GM23338 (cell line): ENCODE measurements around the gene PRKAA2. TPM values are rescaled to one million over a fixed set of nuclear protein-coding genes. Genes with fewer than 3 reads are reported as not detected.

Experiments
- ATAC-seq: fragments of 200-7000 bp; cut with Tn5 transposase; 3 replicates; pipeline ENCODE4 v1.9.1; 2020
- DNase-seq: peaks from one replicate; pipeline ENCODE4 v3.0.0-alpha.2; 2015; ENCODE audit warnings: low spot score
- H2AFZ ChIP-seq: fragments of 200-600 bp; sonication (generic); 2 replicates; pipeline ENCODE4 v1.8.0; 2016; ENCODE audit warnings: antibody characterized with exemption, mild to moderate bottlenecking, moderate library complexity
- H3F3A ChIP-seq: fragments of 200-600 bp; sonication (generic); replicated peaks from 2 replicates; pipeline ENCODE4 v1.8.0; 2017; ENCODE audit warnings: antibody characterized with exemption, mixed run types, low read depth
- H3K27ac ChIP-seq: fragments of 200-600 bp; sonication (generic); 2 replicates; pipeline ENCODE4 v1.6.1; 2016; ENCODE audit warnings: low read depth
- H3K27me3 ChIP-seq: fragments of 200-600 bp; sonication (generic); 2 replicates; pipeline ENCODE4 v1.8.0; 2016; ENCODE audit warnings: mild to moderate bottlenecking, mixed run types, moderate library complexity; ENCODE audit not compliant: insufficient read depth
- H3K36me3 ChIP-seq: fragments of 200-600 bp; sonication (generic); 2 replicates; pipeline ENCODE4 v1.8.0; 2016; ENCODE audit warnings: mild to moderate bottlenecking; ENCODE audit not compliant: insufficient read depth
- H3K4me1 ChIP-seq: fragments of 200-600 bp; sonication (generic); 2 replicates; pipeline ENCODE4 v1.8.0; 2016; ENCODE audit warnings: mild to moderate bottlenecking, moderate library complexity; ENCODE audit not compliant: insufficient read depth
- H3K4me2 ChIP-seq: fragments of 200-600 bp; sonication (generic); 2 replicates; pipeline ENCODE4 v1.7.1; 2017; ENCODE audit warnings: mixed run types
- H3K4me3 ChIP-seq: fragments of 200-600 bp; sonication (generic); 2 replicates; pipeline ENCODE4 v1.6.1; 2016; ENCODE audit warnings: mixed run types
- H3K79me2 ChIP-seq: fragments of 200-600 bp; sonication (generic); replicated peaks from 2 replicates; pipeline ENCODE4 v1.8.0; 2017; ENCODE audit warnings: mild to moderate bottlenecking; ENCODE audit not compliant: insufficient read depth
- H3K9me2 ChIP-seq: fragments of 200-600 bp; sonication (generic); 2 replicates; pipeline ENCODE4 v1.8.0; 2017; ENCODE audit not compliant: insufficient read depth
- H4K20me1 ChIP-seq: fragments of 200-600 bp; sonication (generic); replicated peaks from 2 replicates; pipeline ENCODE4 v1.8.0; 2017; ENCODE audit warnings: mild to moderate bottlenecking; ENCODE audit not compliant: insufficient read depth
- H3K27ac Mint-ChIP-seq: 2 replicates; pipeline ENCODE4 v1.8.0; 2020; ENCODE audit warnings: inconsistent platforms, mild to moderate bottlenecking, moderate library complexity, mixed read lengths
- H3K27me3 Mint-ChIP-seq: 3 replicates; pipeline ENCODE4 v1.8.0; 2022; ENCODE audit warnings: low read depth, mild to moderate bottlenecking, moderate library complexity, mixed read lengths, inconsistent platforms; ENCODE audit not compliant: insufficient read depth, poor library complexity
- H3K36me3 Mint-ChIP-seq: 3 replicates; pipeline ENCODE4 v1.8.0; 2021; ENCODE audit warnings: low read depth, mild to moderate bottlenecking, inconsistent platforms, moderate library complexity, mixed read lengths
- H3K4me1 Mint-ChIP-seq: 3 replicates; pipeline ENCODE4 v1.8.0; 2020; ENCODE audit warnings: mild to moderate bottlenecking, inconsistent platforms, mixed read lengths
- H3K4me3 Mint-ChIP-seq: 3 replicates; pipeline ENCODE4 v1.8.0; 2021; ENCODE audit warnings: moderate library complexity, mild to moderate bottlenecking, inconsistent platforms, mixed read lengths
- H3K9me3 Mint-ChIP-seq: 3 replicates; pipeline ENCODE4 v1.8.0; 2020; ENCODE audit warnings: moderate library complexity, mild to moderate bottlenecking, inconsistent platforms, mixed read lengths
- CREB1 ChIP-seq: fragments of 250-450 bp; sonication (Bioruptor Pico); IDR thresholded peaks from 2 replicates; pipeline ENCODE4 v1.5.0; 2020; ENCODE audit warnings: low read depth, mild to moderate bottlenecking, moderate library complexity
- ETS1 ChIP-seq: IDR thresholded peaks from 2 replicates; pipeline ENCODE4 v1.6.1; 2016; ENCODE audit warnings: antibody characterized with exemption
- EZH2 ChIP-seq: fragments of 200-600 bp; sonication (generic); IDR thresholded peaks from one replicate; pipeline ENCODE4 v1.8.0; 2017; ENCODE audit warnings: antibody characterized with exemption, mild to moderate bottlenecking, low read depth; ENCODE audit not compliant: unreplicated experiment
- EZH2phosphoT487 ChIP-seq: fragments of 200-600 bp; sonication (generic); IDR thresholded peaks from one replicate; pipeline ENCODE4 v1.8.1; 2018; ENCODE audit warnings: antibody characterized with exemption; ENCODE audit not compliant: unreplicated experiment
- JUNB ChIP-seq: IDR thresholded peaks from one replicate; pipeline ENCODE4 v1.6.1; 2016; ENCODE audit warnings: antibody characterized with exemption; ENCODE audit not compliant: unreplicated experiment
- NANOG ChIP-seq: IDR thresholded peaks from 2 replicates; pipeline ENCODE4 v1.6.1; 2016; ENCODE audit warnings: antibody characterized with exemption, borderline replicate concordance
- POLR2AphosphoS5 ChIP-seq: IDR thresholded peaks from 2 replicates; pipeline ENCODE4 v1.6.1; 2016; ENCODE audit warnings: antibody characterized with exemption, low read depth
- REST ChIP-seq: IDR thresholded peaks from one replicate; pipeline ENCODE4 v1.6.1; 2018; ENCODE audit warnings: antibody characterized with exemption; ENCODE audit not compliant: unreplicated experiment
- STAT1 ChIP-seq: IDR thresholded peaks from one replicate; pipeline ENCODE4 v1.6.1; 2016; ENCODE audit warnings: antibody characterized with exemption; ENCODE audit not compliant: unreplicated experiment
- ZNF114 ChIP-seq: fragments of 250-450 bp; sonication (Bioruptor Pico); IDR thresholded peaks from 2 replicates; pipeline ENCODE4 v1.5.0; 2020; ENCODE audit warnings: mild to moderate bottlenecking, moderate library complexity
- ZNF331 ChIP-seq: fragments of 250-450 bp; sonication (Bioruptor Pico); IDR thresholded peaks from 2 replicates; pipeline ENCODE4 v1.5.0; 2020; ENCODE audit warnings: low read depth, mild to moderate bottlenecking, moderate library complexity
- polyA plus RNA-seq: library from polyadenylated mRNA; unstranded; fragments of >200 nt; fragmentation: Nextera tagmentation; extraction: Ambion mirVana; gene quantifications from 2 replicates; pipeline ENCODE4 v1.2.1, GENCODE V29; 2016
- total RNA-seq: library from RNA; depleted of rRNA; stranded (reverse); fragments of >200 nt; shearing (Covaris generic); gene quantifications from 2 replicates; pipeline ENCODE4 v1.2.3, GENCODE V29; 2014
- TF ChIP-seq, protein P1 (sequence below): fragments of 250-450 bp; sonication (Bioruptor Pico); IDR thresholded peaks from 2 replicates; pipeline ENCODE4 v1.5.0; 2020; ENCODE audit warnings: mild to moderate bottlenecking, moderate library complexity
- TF ChIP-seq, protein P2 (sequence below), 2 experiments: fragments of 200-600 bp in 1 of 2; sonication (generic) in 1 of 2; conservative IDR thresholded peaks; 2 replicates each; pipeline versions ENCODE4 v1.5.1 to v1.6.1; 2016 to 2017; ENCODE audit warnings: antibody characterized with exemption in 2 of 2, low read depth in 2 of 2, mild to moderate bottlenecking in 2 of 2, moderate library complexity in 1 of 2

PRKAA2 gene
- total and polyA plus RNA-seq, 2 experiments from 2014 or later, result 3.0 to 8.7 TPM

DNA sequence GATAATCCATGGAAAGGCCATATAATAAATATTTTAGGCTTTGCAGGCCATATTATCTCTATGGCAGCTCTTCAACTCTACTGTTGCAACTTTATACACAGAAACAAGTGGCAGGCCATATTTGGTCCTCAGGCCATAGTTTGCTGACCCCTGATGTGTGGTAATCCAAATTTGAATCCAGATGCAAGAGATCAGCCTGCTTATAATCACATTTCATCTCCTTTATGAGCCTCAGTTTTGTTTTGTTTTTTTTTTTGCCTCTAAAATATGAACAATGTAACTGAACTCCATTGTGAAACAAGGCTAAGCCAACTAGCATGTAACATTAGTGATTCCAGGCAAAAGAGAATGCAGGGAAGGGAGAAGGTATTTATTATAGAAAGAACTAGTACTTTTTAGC, 81.6 kb downstream of the PRKAA2 start:
- Histone ChIP-seq H3K4me1 (no peaks in the 10 kb centered on the region), H2AFZ (no peak overlapping the region), H3K4me3 (no peak overlapping the region), H3K27me3 (no peaks in the 10 kb centered on the region), H3K36me3 (no peaks in the 10 kb centered on the region), H4K20me1 (no peaks in the 10 kb centered on the region), H3K4me2 (no peak overlapping the region), H3K79me2 (no peaks in the 10 kb centered on the region), H3K9me2 (no peaks in the 10 kb centered on the region), H3F3A (no peaks in the 10 kb centered on the region), H3K27ac (no peak overlapping the region)
- H3K4me1 Mint-ChIP-seq, result no peaks in the 10 kb centered on the region; the same call in 2 of the 3 replicates
- TF ChIP-seq EZH2 (no peak), JUNB (no peak), NANOG (no peak), ZNF114 (CRISPR knock-in tag) (no peak), ETS1 (no peak), CREB1 (CRISPR knock-in tag) (no peak), POLR2AphosphoS5 (no peak), REST (no peak), EZH2phosphoT487 (no peak), STAT1 (no peak), ZNF331 (CRISPR knock-in tag) (no peak)
- TF ChIP-seq, protein P1, sequence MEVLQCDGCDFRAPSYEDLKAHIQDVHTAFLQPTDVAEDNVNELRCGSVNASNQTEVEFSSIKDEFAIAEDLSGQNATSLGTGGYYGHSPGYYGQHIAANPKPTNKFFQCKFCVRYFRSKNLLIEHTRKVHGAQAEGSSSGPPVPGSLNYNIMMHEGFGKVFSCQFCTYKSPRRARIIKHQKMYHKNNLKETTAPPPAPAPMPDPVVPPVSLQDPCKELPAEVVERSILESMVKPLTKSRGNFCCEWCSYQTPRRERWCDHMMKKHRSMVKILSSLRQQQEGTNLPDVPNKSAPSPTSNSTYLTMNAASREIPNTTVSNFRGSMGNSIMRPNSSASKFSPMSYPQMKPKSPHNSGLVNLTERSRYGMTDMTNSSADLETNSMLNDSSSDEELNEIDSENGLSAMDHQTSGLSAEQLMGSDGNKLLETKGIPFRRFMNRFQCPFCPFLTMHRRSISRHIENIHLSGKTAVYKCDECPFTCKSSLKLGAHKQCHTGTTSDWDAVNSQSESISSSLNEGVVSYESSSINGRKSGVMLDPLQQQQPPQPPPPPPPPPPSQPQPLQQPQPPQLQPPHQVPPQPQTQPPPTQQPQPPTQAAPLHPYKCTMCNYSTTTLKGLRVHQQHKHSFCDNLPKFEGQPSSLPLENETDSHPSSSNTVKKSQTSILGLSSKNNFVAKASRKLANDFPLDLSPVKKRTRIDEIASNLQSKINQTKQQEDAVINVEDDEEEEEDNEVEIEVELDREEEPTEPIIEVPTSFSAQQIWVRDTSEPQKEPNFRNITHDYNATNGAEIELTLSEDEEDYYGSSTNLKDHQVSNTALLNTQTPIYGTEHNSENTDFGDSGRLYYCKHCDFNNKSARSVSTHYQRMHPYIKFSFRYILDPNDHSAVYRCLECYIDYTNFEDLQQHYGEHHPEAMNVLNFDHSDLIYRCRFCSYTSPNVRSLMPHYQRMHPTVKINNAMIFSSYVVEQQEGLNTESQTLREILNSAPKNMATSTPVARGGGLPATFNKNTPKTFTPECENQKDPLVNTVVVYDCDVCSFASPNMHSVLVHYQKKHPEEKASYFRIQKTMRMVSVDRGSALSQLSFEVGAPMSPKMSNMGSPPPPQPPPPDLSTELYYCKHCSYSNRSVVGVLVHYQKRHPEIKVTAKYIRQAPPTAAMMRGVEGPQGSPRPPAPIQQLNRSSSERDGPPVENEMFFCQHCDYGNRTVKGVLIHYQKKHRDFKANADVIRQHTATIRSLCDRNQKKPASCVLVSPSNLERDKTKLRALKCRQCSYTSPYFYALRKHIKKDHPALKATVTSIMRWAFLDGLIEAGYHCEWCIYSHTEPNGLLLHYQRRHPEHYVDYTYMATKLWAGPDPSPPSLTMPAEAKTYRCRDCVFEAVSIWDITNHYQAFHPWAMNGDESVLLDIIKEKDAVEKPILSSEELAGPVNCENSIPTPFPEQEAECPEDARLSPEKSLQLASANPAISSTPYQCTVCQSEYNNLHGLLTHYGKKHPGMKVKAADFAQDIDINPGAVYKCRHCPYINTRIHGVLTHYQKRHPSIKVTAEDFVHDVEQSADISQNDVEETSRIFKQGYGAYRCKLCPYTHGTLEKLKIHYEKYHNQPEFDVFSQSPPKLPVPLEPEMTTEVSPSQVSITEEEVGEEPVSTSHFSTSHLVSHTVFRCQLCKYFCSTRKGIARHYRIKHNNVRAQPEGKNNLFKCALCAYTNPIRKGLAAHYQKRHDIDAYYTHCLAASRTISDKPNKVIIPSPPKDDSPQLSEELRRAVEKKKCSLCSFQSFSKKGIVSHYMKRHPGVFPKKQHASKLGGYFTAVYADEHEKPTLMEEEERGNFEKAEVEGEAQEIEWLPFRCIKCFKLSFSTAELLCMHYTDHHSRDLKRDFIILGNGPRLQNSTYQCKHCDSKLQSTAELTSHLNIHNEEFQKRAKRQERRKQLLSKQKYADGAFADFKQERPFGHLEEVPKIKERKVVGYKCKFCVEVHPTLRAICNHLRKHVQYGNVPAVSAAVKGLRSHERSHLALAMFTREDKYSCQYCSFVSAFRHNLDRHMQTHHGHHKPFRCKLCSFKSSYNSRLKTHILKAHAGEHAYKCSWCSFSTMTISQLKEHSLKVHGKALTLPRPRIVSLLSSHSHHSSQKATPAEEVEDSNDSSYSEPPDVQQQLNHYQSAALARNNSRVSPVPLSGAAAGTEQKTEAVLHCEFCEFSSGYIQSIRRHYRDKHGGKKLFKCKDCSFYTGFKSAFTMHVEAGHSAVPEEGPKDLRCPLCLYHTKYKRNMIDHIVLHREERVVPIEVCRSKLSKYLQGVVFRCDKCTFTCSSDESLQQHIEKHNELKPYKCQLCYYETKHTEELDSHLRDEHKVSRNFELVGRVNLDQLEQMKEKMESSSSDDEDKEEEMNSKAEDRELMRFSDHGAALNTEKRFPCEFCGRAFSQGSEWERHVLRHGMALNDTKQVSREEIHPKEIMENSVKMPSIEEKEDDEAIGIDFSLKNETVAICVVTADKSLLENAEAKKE, result no peak
- TF ChIP-seq, protein P2, sequence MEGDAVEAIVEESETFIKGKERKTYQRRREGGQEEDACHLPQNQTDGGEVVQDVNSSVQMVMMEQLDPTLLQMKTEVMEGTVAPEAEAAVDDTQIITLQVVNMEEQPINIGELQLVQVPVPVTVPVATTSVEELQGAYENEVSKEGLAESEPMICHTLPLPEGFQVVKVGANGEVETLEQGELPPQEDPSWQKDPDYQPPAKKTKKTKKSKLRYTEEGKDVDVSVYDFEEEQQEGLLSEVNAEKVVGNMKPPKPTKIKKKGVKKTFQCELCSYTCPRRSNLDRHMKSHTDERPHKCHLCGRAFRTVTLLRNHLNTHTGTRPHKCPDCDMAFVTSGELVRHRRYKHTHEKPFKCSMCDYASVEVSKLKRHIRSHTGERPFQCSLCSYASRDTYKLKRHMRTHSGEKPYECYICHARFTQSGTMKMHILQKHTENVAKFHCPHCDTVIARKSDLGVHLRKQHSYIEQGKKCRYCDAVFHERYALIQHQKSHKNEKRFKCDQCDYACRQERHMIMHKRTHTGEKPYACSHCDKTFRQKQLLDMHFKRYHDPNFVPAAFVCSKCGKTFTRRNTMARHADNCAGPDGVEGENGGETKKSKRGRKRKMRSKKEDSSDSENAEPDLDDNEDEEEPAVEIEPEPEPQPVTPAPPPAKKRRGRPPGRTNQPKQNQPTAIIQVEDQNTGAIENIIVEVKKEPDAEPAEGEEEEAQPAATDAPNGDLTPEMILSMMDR (conservative IDR thresholded peaks at IDR 0.05; ENCODE audit: low read depth in 2 of 2), result no peak
- no peaks in the 10 kb centered on the region for H3K9me3 Mint-ChIP-seq
- H3K4me3 Mint-ChIP-seq, result no peak overlapping the region
- no peaks in the 10 kb centered on the region for H3K36me3 Mint-ChIP-seq
- H3K27ac Mint-ChIP-seq, result no peak overlapping the region
- ATAC-seq (no peak), DNase-seq (no peak)
- no peaks in the 10 kb centered on the region for H3K27me3 Mint-ChIP-seq
